Measurements from ENCODE around the gene DDX41. TPM values are rescaled to one million over a fixed set of nuclear protein-coding genes. Genes with fewer than 3 reads are reported as not detected.

DDX41 gene
- total RNA-seq, 4 donors from 2014 or later, result 85.3 to 139 (median 105) TPM

GRCh38 chr5:177526791-177527190 lies 10.0 kb upstream of the DDX41 start:
- peaks cover 2 to 100% (median 54%) of the 10 kb centered on the region in 3 donors for H3K36me3 ChIP-seq
- no peak for DNase-seq (ENCODE audit: low spot score in 2 of 2)
- 83 to 86% methylated on average over 6 of the region's 6 CpGs for WGBS, 2 donors

GRCh38 chr5:177526191-177526590 lies 9.4 kb upstream of the DDX41 start:
- Histone ChIP-seq H3K4me1 (no peaks in the 10 kb centered on the region), H3K4me3 (no peak overlapping the region), H3K27me3 (no peaks in the 10 kb centered on the region), H3K9me3 (no peaks in the 10 kb centered on the region), H3K36me3 (peaks cover 2 to 100% (median 56%) of the 10 kb centered on the region in 3 donors), H3K27ac (no peak overlapping the region)
- no peak for TF ChIP-seq EP300 (IDR thresholded peaks at IDR 0.05)
- no peak for TF ChIP-seq CTCF (IDR thresholded peaks at IDR 0.05)
- TF ChIP-seq POLR2A (IDR thresholded peaks at IDR 0.05), result no peak
- DNase-seq (ENCODE audit: low spot score in 2 of 2), result no peak
- 69 to 73% methylated on average over 4 of the region's 4 CpGs for whole genome bisulfite sequencing, 2 donors

More at GRCh38 chr5:177526791-177527190, 10.0 kb upstream of the DDX41 start:
- no peak for TF ChIP-seq POLR2A (IDR thresholded peaks at IDR 0.05)
- no peak for TF ChIP-seq CTCF (IDR thresholded peaks at IDR 0.05)
- no peak for TF ChIP-seq EP300 (IDR thresholded peaks at IDR 0.05)
- Histone ChIP-seq H3K4me1 (no peaks in the 10 kb centered on the region), H3K27me3 (no peaks in the 10 kb centered on the region), H3K4me3 (no peak overlapping the region), H3K9me3 (no peaks in the 10 kb centered on the region), H3K27ac (no peak overlapping the region)

GRCh38 chr5:177524941-177525655 lies 8.3 kb upstream of the DDX41 start:
- Histone ChIP-seq H3K4me3 (no peak overlapping the region), H3K27me3 (no peaks in the 10 kb centered on the region), H3K9me3 (no peaks in the 10 kb centered on the region), H3K36me3 (peaks cover 2 to 100% (median 50%) of the 10 kb centered on the region in 3 donors), H3K27ac (no peak overlapping the region), H3K4me1 (no peaks in the 10 kb centered on the region)
- no peak for DNase-seq (ENCODE audit: low spot score in 2 of 2)
- WGBS, 2 donors, result 92 to 97% methylated on average over 4 to 10 of the region's 10 CpGs
- TF ChIP-seq EP300 (IDR thresholded peaks at IDR 0.05) (no peak), CTCF (IDR thresholded peaks at IDR 0.05) (no peak), POLR2A (IDR thresholded peaks at IDR 0.05) (no peak)

- 95 to 100% methylated on average over 3 to 4 of the region's 12 CpGs for WGBS, 2 donors
- Histone ChIP-seq H3K4me3 (no peak overlapping the region), H3K27ac (no peak overlapping the region), H3K9me3 (no peaks in the 10 kb centered on the region), H3K4me1 (peaks cover 0 to under 1% (median 0%) of the 10 kb centered on the region in 4 donors), H3K27me3 (no peaks in the 10 kb centered on the region), H3K36me3 (peaks cover 2 to 100% (median 44%) of the 10 kb centered on the region in 3 donors)
- no peak for DNase-seq (ENCODE audit: low spot score in 2 of 2)
- TF ChIP-seq POLR2A (IDR thresholded peaks at IDR 0.05) (no peak), EP300 (IDR thresholded peaks at IDR 0.05) (no peak), CTCF (IDR thresholded peaks at IDR 0.05) (no peak)
Observed at GRCh38 chr5:177524539-177524900, 7.8 kb upstream of the DDX41 start.

- no peak for TF ChIP-seq CTCF (IDR thresholded peaks at IDR 0.05)
- no peak for TF ChIP-seq POLR2A (IDR thresholded peaks at IDR 0.05)
- no peak for TF ChIP-seq EP300 (IDR thresholded peaks at IDR 0.05)
- Histone ChIP-seq H3K9me3 (no peaks in the 10 kb centered on the region), H3K4me1 (peaks cover 0 to 6% (median 0%) of the 10 kb centered on the region in 4 donors), H3K27ac (no peak overlapping the region), H3K27me3 (no peaks in the 10 kb centered on the region), H3K36me3 (peaks cover 2 to 99% (median 40%) of the 10 kb centered on the region in 3 donors), H3K4me3 (no peak overlapping the region)
- WGBS, 2 donors, result 92 to 94% methylated on average over 13 to 14 of the region's 19 CpGs
- no peak for DNase-seq (ENCODE audit: low spot score in 2 of 2)
Observed at GRCh38 chr5:177523711-177524538, 7.2 kb upstream of the DDX41 start.

Measured in tibial nerve (tissue), 4 donors.